Sigmoid colon (tissue), 7 donors: ENCODE measurements around the gene KCNH4. TPM values are rescaled to one million over a fixed set of nuclear protein-coding genes. Genes with fewer than 3 reads are reported as not detected.
A peak's percentile ranks its signal among the peaks of the same experiment; 100 is the strongest.

ENCODE experiments used
- DNase-seq: peaks from one replicate; pipeline ENCODE4 v3.0.0-alpha.2; 2019
- H3K27ac ChIP-seq, 4 donors: fragments of 200-600 bp; sonication (generic); one replicate each; pipeline ENCODE4 v1.5.1; 2016 to 2019; ENCODE audit warnings: mild to moderate bottlenecking in 1 of 4
- H3K27me3 ChIP-seq, 3 donors: fragments of 200-600 bp; sonication (generic); one replicate each; pipeline ENCODE4 v1.5.1; 2019; ENCODE audit warnings: mild to moderate bottlenecking in 1 of 3
- H3K36me3 ChIP-seq, 4 donors: fragments of 200-600 bp; sonication (generic); one replicate each; pipeline ENCODE4 v1.5.1; 2016 to 2019
- H3K4me1 ChIP-seq, 4 donors: fragments of 200-600 bp; sonication (generic); one replicate each; pipeline ENCODE4 v1.5.1; 2017 to 2019
- H3K4me3 ChIP-seq, 4 donors: fragments of 200-600 bp; sonication (generic); one replicate each; pipeline ENCODE4 v1.5.1; 2017 to 2019; ENCODE audit warnings: mild to moderate bottlenecking in 2 of 4, moderate library complexity in 1 of 4
- H3K9me3 ChIP-seq, 4 donors: fragments of 200-600 bp in 3 of 4; sonication (generic) in 3 of 4; one replicate each; pipeline versions ENCODE4 v1.5.1 to v1.6.1; 2013 to 2019
- CTCF ChIP-seq, 4 experiments: fragments of 450-650 bp in 3 of 4; fragments of 200-600 bp in 1 of 4; IDR thresholded peaks; one replicate each; pipeline ENCODE4 v1.5.1; 2016 to 2019; ENCODE audit warnings: antibody characterized with exemption in 4 of 4, mild to moderate bottlenecking in 3 of 4, moderate library complexity in 2 of 4
- EP300 ChIP-seq, 4 donors: sonication (generic); formaldehyde crosslinking; IDR thresholded peaks; one replicate each; pipeline ENCODE4 v1.6.1; 2017; ENCODE audit warnings: antibody characterized with exemption in 4 of 4
- POLR2A ChIP-seq, 2 donors: fragments of 450-650 bp; IDR thresholded peaks; one replicate each; pipeline ENCODE4 v1.6.1; 2016; ENCODE audit warnings: antibody characterized with exemption in 2 of 2, mild to moderate bottlenecking in 2 of 2, moderate library complexity in 2 of 2
- POLR2AphosphoS5 ChIP-seq, 4 donors: sonication (generic); formaldehyde crosslinking; IDR thresholded peaks; one replicate each; pipeline ENCODE4 v1.6.1; 2017; ENCODE audit warnings: antibody characterized with exemption in 4 of 4
- WGBS, 2 donors: extraction: QIAGEN DNeasy Blood & Tissue Kit; methylation state at CpG; one replicate each; pipeline ENCODE4 v1.1.7; 2013; 5-methylcytosine and 5-hydroxymethylcytosine counted together
- intact Hi-C: fragments of 100-400 bp; cut with DNase I; formaldehyde crosslinking; loops from one replicate; pipeline ENCODE4 v1.15.1; 2023
- polyA plus RNA-seq, 3 donors: library from polyadenylated mRNA; stranded (reverse); fragments of 200-250 nt; gene quantifications; one replicate each; pipeline ENCODE4 v1.2.3, GENCODE V29; 2013
- total RNA-seq, 4 donors: library from RNA; depleted of rRNA; stranded (reverse); fragments of >200 nt; gene quantifications; one replicate each; pipeline ENCODE4 v1.1.0, GENCODE V29; 2016
- donor health status: healthy with polysubstance abuse.
- donor health status: Bipolar disorder and iron deficiency.
- donor health status: healthy.

The KCNH4 gene
- total and polyA plus RNA-seq, 7 donors: 0.25 TPM; not detected in 6

- intact Hi-C loops: no loop called here
- no peak for DNase-seq
- H3K4me3 ChIP-seq: no peak overlapping the region
- no peak overlapping the region for H3K27ac ChIP-seq
- no peaks in the 10 kb centered on the region for H3K27me3 ChIP-seq
- TF ChIP-seq POLR2A (IDR thresholded peaks at IDR 0.05): no peak
- no peak for TF ChIP-seq POLR2AphosphoS5 (IDR thresholded peaks at IDR 0.05)
- TF ChIP-seq EP300 (IDR thresholded peaks at IDR 0.05): no peak
- no peak for TF ChIP-seq CTCF (IDR thresholded peaks at IDR 0.05)
- WGBS, 2 donors: 95 to 96% methylated on average over 7 of the region's 7 CpGs
- H3K36me3 ChIP-seq: no peaks in the 10 kb centered on the region
- peaks cover 0 to 2% (median 2%) of the 10 kb centered on the region in 4 donors for H3K4me1 ChIP-seq
- H3K9me3 ChIP-seq: no peaks in the 10 kb centered on the region
Measured at GRCh38 chr17:42160531-42160910, 20.4 kb downstream of the KCNH4 start.

GRCh38 chr17:42159796-42160530 lies 21.0 kb downstream of the KCNH4 start:
- H3K27ac ChIP-seq: no peak overlapping the region
- TF ChIP-seq CTCF (IDR thresholded peaks at IDR 0.05) (no peak), EP300 (IDR thresholded peaks at IDR 0.05) (no peak), POLR2AphosphoS5 (IDR thresholded peaks at IDR 0.05) (no peak), POLR2A (IDR thresholded peaks at IDR 0.05) (no peak)
- no peaks in the 10 kb centered on the region for H3K36me3 ChIP-seq
- intact Hi-C loops: loop anchor here (5.0 kb wide), 1 partner anchor 32 kb away; the partner anchor contains the start of gene GHDC
- 82% methylated on average over 14 of the region's 14 CpGs for WGBS, 2 donors
- H3K9me3 ChIP-seq: no peaks in the 10 kb centered on the region
- no peak for DNase-seq
- no peak overlapping the region for H3K4me3 ChIP-seq
- no peaks in the 10 kb centered on the region for H3K27me3 ChIP-seq
- peaks cover 0 to 6% (median 5%) of the 10 kb centered on the region in 4 donors for H3K4me1 ChIP-seq

GRCh38 chr17:42155614-42156045 lies 25.3 kb downstream of the KCNH4 start:
- no peak for TF ChIP-seq POLR2A (IDR thresholded peaks at IDR 0.05)
- TF ChIP-seq EP300 (IDR thresholded peaks at IDR 0.05): no peak
- TF ChIP-seq POLR2AphosphoS5 (IDR thresholded peaks at IDR 0.05): no peak
- no peak for TF ChIP-seq CTCF (IDR thresholded peaks at IDR 0.05)
- Histone ChIP-seq H3K4me1 (peaks cover 0 to 37% (median 33%) of the 10 kb centered on the region in 4 donors), H3K27ac (peak overlapping the region in 2 of 4 donors; percentile 65 to 82), H3K4me3 (peak overlapping the region; percentile 88 to 100 (median 96)), H3K9me3 (no peaks in the 10 kb centered on the region), H3K36me3 (peaks cover 0 to 11% (median 0%) of the 10 kb centered on the region in 4 donors), H3K27me3 (no peaks in the 10 kb centered on the region)
- no peak for DNase-seq
- intact Hi-C loops: loop anchor here (5.0 kb wide), 1 partner anchor 37 kb away; the partner anchor contains the start of gene GHDC
- 46 to 70% methylated on average over 17 of the region's 17 CpGs for WGBS, 2 donors

- Histone ChIP-seq H3K4me3 (peak overlapping the region; percentile 88 to 100 (median 96)), H3K27ac (peak overlapping the region; percentile 82 to 89 (median 86)), H3K4me1 (peaks cover 0 to 41% (median 36%) of the 10 kb centered on the region in 4 donors), H3K36me3 (peaks cover 0 to 13% (median 0%) of the 10 kb centered on the region in 4 donors), H3K27me3 (no peaks in the 10 kb centered on the region), H3K9me3 (no peaks in the 10 kb centered on the region)
- intact Hi-C loops: no loop called here
- WGBS, 2 donors: 4 to 10% methylated on average over 15 of the region's 15 CpGs
- no peak for TF ChIP-seq EP300 (IDR thresholded peaks at IDR 0.05)
- no peak for TF ChIP-seq POLR2A (IDR thresholded peaks at IDR 0.05)
- DNase-seq: no peak
Measured at GRCh38 chr17:42153919-42154742, 26.8 kb downstream of the KCNH4 start.
